HEK293 (cell line): ENCODE measurements around the gene CRCP.
"Not testable (repeated sequence)": the region's sequence is repeated elsewhere in the genome, so short reads cannot be mapped to it uniquely, and the experiment has no call there.

ENCODE experiments used
- CTCF ChIA-PET: fragments of 350-600 bp; formaldehyde crosslinking; extraction: SDS; loops from one replicate; lab custom pipeline; 2021; ENCODE audit warnings: antibody characterized with exemption; lab: Yijun Ruan, JAX
- POLR2A ChIA-PET: fragments of 300-600 bp; formaldehyde crosslinking; extraction: SDS; loops from one replicate; lab custom pipeline; 2020; ENCODE audit warnings: antibody characterized with exemption, inconsistent platforms; lab: Yijun Ruan, JAX
- H3K27ac ChIP-seq: fragments of 200-500 bp; sonication (Bioruptor generic); 2 replicates; pipeline ENCODE4 v1.5.1; 2014; ENCODE audit warnings: low read depth, low read length, control low read depth, inconsistent platforms; ENCODE audit errors: extremely low read depth
- H3K36me3 ChIP-seq, 2 experiments: fragments of 200-500 bp in 1 of 2; sonication (Bioruptor generic) in 1 of 2; 1 replicate in 1 of 2; 2 replicates in 1 of 2; pipeline ENCODE4 v1.5.1; 2014 to 2017; ENCODE audit warnings: inconsistent platforms in 2 of 2, low read length in 2 of 2; ENCODE audit not compliant: control insufficient read depth in 2 of 2, insufficient read depth in 1 of 2
- H3K4me1 ChIP-seq: fragments of 200-500 bp; sonication (Bioruptor generic); 2 replicates; pipeline ENCODE4 v1.5.1; 2014; ENCODE audit warnings: mild to moderate bottlenecking, low read length, inconsistent platforms; ENCODE audit not compliant: control insufficient read depth, insufficient read depth
- H3K4me3 ChIP-seq: 2 replicates; pipeline ENCODE4 v1.5.1; 2011; ENCODE audit warnings: low read depth, mild to moderate bottlenecking, control low read depth, low read length, moderate library complexity
- H3K9me3 ChIP-seq: fragments of 200-500 bp; sonication (Bioruptor generic); 2 replicates; pipeline ENCODE4 v1.5.1; 2014; ENCODE audit warnings: low read depth, low read length, inconsistent platforms; ENCODE audit not compliant: control insufficient read depth, insufficient read depth
- FEZF1 ChIP-seq: fragments of 450-650 bp; formaldehyde crosslinking; IDR thresholded peaks from 2 replicates; pipeline ENCODE4 v1.5.1; 2016; ENCODE audit warnings: missing biosample characterization, missing genetic modification characterization
- GLI2 ChIP-seq: fragments of 450-650 bp; formaldehyde crosslinking; IDR thresholded peaks from 2 replicates; pipeline ENCODE4; 2017; ENCODE audit warnings: missing biosample characterization, missing genetic modification characterization, low read depth, borderline replicate concordance
- HOXA7 ChIP-seq: sonication (generic); formaldehyde crosslinking; IDR thresholded peaks from 2 replicates; pipeline ENCODE4 v1.8.1; 2022; ENCODE audit warnings: missing genetic modification reagents, borderline replicate concordance
- INSM2 ChIP-seq: fragments of 450-650 bp; formaldehyde crosslinking; IDR thresholded peaks from 2 replicates; pipeline ENCODE4 v1.5.1; 2016; ENCODE audit warnings: missing biosample characterization, missing genetic modification characterization
- KLF10 ChIP-seq: fragments of 450-650 bp; IDR thresholded peaks from 2 replicates; pipeline ENCODE4 v1.5.1; 2018; ENCODE audit warnings: missing biosample characterization, mild to moderate bottlenecking, missing genetic modification characterization
- PRDM10 ChIP-seq: fragments of 450-650 bp; formaldehyde crosslinking; IDR thresholded peaks from 2 replicates; pipeline ENCODE4 v1.5.1; 2016; ENCODE audit warnings: missing biosample characterization, missing genetic modification characterization
- RBAK ChIP-seq: fragments of 450-650 bp; formaldehyde crosslinking; IDR thresholded peaks from 2 replicates; pipeline ENCODE4 v1.5.1; 2016; ENCODE audit warnings: missing biosample characterization, missing genetic modification characterization
- SP7 ChIP-seq: fragments of 450-650 bp; formaldehyde crosslinking; IDR thresholded peaks from 2 replicates; pipeline ENCODE4 v1.5.1; 2016; ENCODE audit warnings: missing biosample characterization, missing genetic modification characterization
- YY1 ChIP-seq: fragments of 450-650 bp; formaldehyde crosslinking; IDR thresholded peaks from 2 replicates; pipeline ENCODE4 v1.5.1; 2018; ENCODE audit warnings: missing biosample characterization, missing genetic modification characterization
- ZFHX2 ChIP-seq: fragments of 450-650 bp; formaldehyde crosslinking; conservative IDR thresholded peaks from 2 replicates; pipeline ENCODE4 v1.5.1; 2016; ENCODE audit warnings: missing biosample characterization, missing genetic modification characterization
- ZIC2 ChIP-seq: fragments of 450-650 bp; formaldehyde crosslinking; IDR thresholded peaks from 2 replicates; pipeline ENCODE4 v1.5.1; 2016; ENCODE audit warnings: missing biosample characterization, missing genetic modification characterization
- ZNF114 ChIP-seq: fragments of 450-650 bp; formaldehyde crosslinking; IDR thresholded peaks from 2 replicates; pipeline ENCODE4 v1.5.0; 2017; ENCODE audit warnings: missing biosample characterization, missing genetic modification characterization
- ZNF155 ChIP-seq: fragments of 450-650 bp; formaldehyde crosslinking; IDR thresholded peaks from 2 replicates; pipeline ENCODE4 v1.5.1; 2016; ENCODE audit warnings: missing biosample characterization, missing genetic modification characterization
- ZNF16 ChIP-seq: fragments of 450-650 bp; formaldehyde crosslinking; IDR thresholded peaks from 2 replicates; pipeline ENCODE4 v1.5.1; 2016; ENCODE audit warnings: low read depth, missing biosample characterization, missing genetic modification characterization
- ZNF366 ChIP-seq: fragments of 450-650 bp; formaldehyde crosslinking; conservative IDR thresholded peaks from 2 replicates; pipeline ENCODE4 v1.5.1; 2016; ENCODE audit warnings: missing biosample characterization, missing genetic modification characterization
- ZNF391 ChIP-seq: fragments of 450-650 bp; formaldehyde crosslinking; IDR thresholded peaks from 2 replicates; pipeline ENCODE4 v1.5.1; 2016; ENCODE audit warnings: low read depth, missing biosample characterization, missing genetic modification characterization, borderline replicate concordance
- ZNF580 ChIP-seq: fragments of 450-650 bp; formaldehyde crosslinking; IDR thresholded peaks from 2 replicates; pipeline ENCODE4 v1.5.1; 2016; ENCODE audit warnings: missing biosample characterization, missing genetic modification characterization
- ZNF629 ChIP-seq: fragments of 450-650 bp; formaldehyde crosslinking; IDR thresholded peaks from 2 replicates; pipeline ENCODE4 v1.5.1; 2017; ENCODE audit warnings: missing biosample characterization, missing genetic modification characterization
- ZNF645 ChIP-seq: fragments of 450-650 bp; formaldehyde crosslinking; IDR thresholded peaks from 2 replicates; pipeline ENCODE4; 2016; ENCODE audit warnings: missing biosample characterization, missing genetic modification characterization
- ZNF830 ChIP-seq: fragments of 450-650 bp; IDR thresholded peaks from 2 replicates; pipeline ENCODE4 v1.5.0; 2018; ENCODE audit warnings: missing biosample characterization, missing genetic modification characterization, low read depth, mild to moderate bottlenecking, moderate library complexity
- ZXDB ChIP-seq: fragments of 450-650 bp; formaldehyde crosslinking; IDR thresholded peaks from 2 replicates; pipeline ENCODE4 v1.5.1; 2016; ENCODE audit warnings: missing biosample characterization, missing genetic modification characterization
- TF ChIP-seq, protein P1 (sequence below): fragments of 450-650 bp; formaldehyde crosslinking; IDR thresholded peaks from 2 replicates; pipeline ENCODE4 v1.5.1; 2016; ENCODE audit warnings: missing biosample characterization, missing genetic modification characterization

CRCP gene

GRCh38 chr7:66170309-66171231 lies 55.9 kb downstream of the CRCP start:
- Histone ChIP-seq H3K36me3 (no peaks in the 10 kb centered on the region; a peak in 1 of 3 replicates), H3K27ac (no peak overlapping the region), H3K4me3 (no peak overlapping the region), H3K4me1 (no peaks in the 10 kb centered on the region), H3K9me3 (no peaks in the 10 kb centered on the region)
- TF ChIP-seq ZIC2 (peak; percentile 41), ZNF629 (tag by site-specific recombination) (no peak), ZNF580 (tag by site-specific recombination) (no peak), SP7 (tag by site-specific recombination) (no peak), YY1 (no peak), GLI2 (no peak), ZFHX2 (no peak), ZNF366 (tag by site-specific recombination) (no peak), KLF10 (tag by site-specific recombination) (no peak), RBAK (peak; percentile 90)
- TF ChIP-seq, protein P1, sequence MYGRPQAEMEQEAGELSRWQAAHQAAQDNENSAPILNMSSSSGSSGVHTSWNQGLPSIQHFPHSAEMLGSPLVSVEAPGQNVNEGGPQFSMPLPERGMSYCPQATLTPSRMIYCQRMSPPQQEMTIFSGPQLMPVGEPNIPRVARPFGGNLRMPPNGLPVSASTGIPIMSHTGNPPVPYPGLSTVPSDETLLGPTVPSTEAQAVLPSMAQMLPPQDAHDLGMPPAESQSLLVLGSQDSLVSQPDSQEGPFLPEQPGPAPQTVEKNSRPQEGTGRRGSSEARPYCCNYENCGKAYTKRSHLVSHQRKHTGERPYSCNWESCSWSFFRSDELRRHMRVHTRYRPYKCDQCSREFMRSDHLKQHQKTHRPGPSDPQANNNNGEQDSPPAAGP (tag by site-specific recombination) = no peak
- POLR2A ChIA-PET = interaction anchor here (0.6 to 0.8 kb wide), 2 partner anchors 13 to 34 kb away, joined by 3 to 6 read pairs; no protein-coding TSS in a partner anchor
- CTCF ChIA-PET = interaction anchor here (0.9 to 1.1 kb wide), 2 partner anchors 8 to 34 kb away, joined by 3 to 4 read pairs; partner anchors contain the start of gene TPST1

- POLR2A ChIA-PET, H3K36me3 ChIP-seq: not testable (repeated sequence)
These were observed 58.1 kb downstream of the CRCP start for GRCh38 chr7:66172536-66173401.

DNA sequence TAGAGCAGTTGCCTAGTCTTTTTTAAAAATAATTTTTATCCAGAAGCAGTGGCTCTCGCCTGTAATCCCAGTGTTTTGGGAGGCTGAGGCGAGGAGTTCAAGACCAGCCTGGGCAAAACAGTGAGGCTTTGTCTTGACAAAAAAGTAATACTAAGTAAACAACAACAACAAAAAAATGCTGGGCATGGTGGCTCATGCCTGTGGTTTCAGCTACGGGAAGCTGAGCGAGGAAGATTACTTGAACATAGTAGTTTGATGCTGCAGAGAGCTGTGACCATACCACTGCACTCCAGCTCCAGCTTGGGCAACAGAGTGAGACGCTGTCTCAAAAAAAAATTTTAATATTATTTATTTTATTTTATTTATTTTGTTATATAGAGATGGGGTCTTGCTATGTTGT lies 59.2 kb downstream of the CRCP start:
- H3K9me3 ChIP-seq = no peaks in the 10 kb centered on the region
- no peak overlapping the region for H3K27ac ChIP-seq
- ChIA-PET POLR2A (interaction anchor here (0.7 to 1.5 kb wide), 2 partner anchors 31 to 51 kb away, joined by 3 to 4 read pairs; no protein-coding TSS in a partner anchor), CTCF (no interaction called here)
- H3K4me3 ChIP-seq = no peak overlapping the region
- no peaks in the 10 kb centered on the region for H3K4me1 ChIP-seq
- H3K36me3 ChIP-seq = no peaks in the 10 kb centered on the region
- TF ChIP-seq HOXA7 (CRISPR knock-in tag) (no peak), ZNF16 (tag by site-specific recombination) (no peak), FEZF1 (tag by site-specific recombination) (no peak), ZNF830 (no peak), ZNF645 (tag by site-specific recombination) (no peak), ZXDB (tag by site-specific recombination) (no peak), ZNF391 (tag by site-specific recombination) (no peak), ZNF114 (tag by site-specific recombination) (no peak), ZNF155 (no peak), PRDM10 (tag by site-specific recombination) (no peak), INSM2 (tag by site-specific recombination) (no peak)

More at GRCh38 chr7:66172536-66173401, 58.1 kb downstream of the CRCP start:
- H3K4me1 ChIP-seq, H3K9me3 ChIP-seq, H3K4me3 ChIP-seq, H3K27ac ChIP-seq: not testable (repeated sequence)
- CTCF ChIA-PET = interaction anchor here (0.6 kb wide), 1 partner anchor 19 kb away, joined by 5 read pairs; no protein-coding TSS in a partner anchor
